Skeletal muscle cell (primary cell): ENCODE data around the gene ACTN1.

Experiments used
- DNase-seq: peaks from one replicate; pipeline ENCODE4 v3.0.0-alpha.2; 2010; ENCODE audit warnings: low read depth
- H3K4me3 ChIP-seq: 2 replicates; pipeline ENCODE4 v1.5.1; 2011; ENCODE audit warnings: low read depth, mild to moderate bottlenecking, control low read depth, low read length, moderate library complexity

The ACTN1 gene

GRCh38 chr14:68955851-68956179, 23.3 kb downstream of the ACTN1 start:
- H3K4me3 ChIP-seq: no peak overlapping the region
- no peak for DNase-seq

GRCh38 chr14:68955164-68955850, 23.8 kb downstream of the ACTN1 start:
- no peak for DNase-seq
- no peak overlapping the region for H3K4me3 ChIP-seq

GRCh38 chr14:68953196-68953555, 25.9 kb downstream of the ACTN1 start:
- no peak for DNase-seq
- no peak overlapping the region for H3K4me3 ChIP-seq

GRCh38 chr14:68952531-68953195, 26.4 kb downstream of the ACTN1 start:
- peak; percentile 57 for DNase-seq
- H3K4me3 ChIP-seq: no peak overlapping the region

GRCh38 chr14:68951800-68952530, 27.1 kb downstream of the ACTN1 start:
- no peak overlapping the region for H3K4me3 ChIP-seq
- no peak for DNase-seq

GRCh38 chr14:68951035-68951797, 27.9 kb downstream of the ACTN1 start:
- DNase-seq: peak; percentile 75
- no peak overlapping the region for H3K4me3 ChIP-seq

GRCh38 chr14:68950111-68950510, 29.0 kb downstream of the ACTN1 start:
- H3K4me3 ChIP-seq: no peak overlapping the region
- peak; percentile 62 for DNase-seq

GRCh38 chr14:68949601-68949965, 29.5 kb downstream of the ACTN1 start:
- H3K4me3 ChIP-seq: no peak overlapping the region
- DNase-seq: no peak

- H3K4me3 ChIP-seq: no peak overlapping the region
- no peak for DNase-seq
Measured at GRCh38 chr14:68948686-68949600, 30.2 kb downstream of the ACTN1 start.

GRCh38 chr14:68947802-68948201, 31.3 kb downstream of the ACTN1 start:
- H3K4me3 ChIP-seq: no peak overlapping the region

GRCh38 chr14:68946489-68946822, 32.6 kb downstream of the ACTN1 start:
- no peak overlapping the region for H3K4me3 ChIP-seq
- DNase-seq: no peak

More at GRCh38 chr14:68947802-68948201, 31.3 kb downstream of the ACTN1 start:
- DNase-seq: peak; percentile 78

- H3K4me3 ChIP-seq: no peak overlapping the region
- DNase-seq: no peak
Measured at GRCh38 chr14:68945585-68946488, 33.3 kb downstream of the ACTN1 start.

- no peak overlapping the region for H3K4me3 ChIP-seq
- no peak for DNase-seq
Measured at GRCh38 chr14:68945190-68945584, 33.9 kb downstream of the ACTN1 start.

GRCh38 chr14:68944162-68944561, 34.9 kb downstream of the ACTN1 start:
- no peak overlapping the region for H3K4me3 ChIP-seq

GRCh38 chr14:68943107-68943506, 36.0 kb downstream of the ACTN1 start:
- DNase-seq: no peak
- no peak overlapping the region for H3K4me3 ChIP-seq

More at GRCh38 chr14:68944162-68944561, 34.9 kb downstream of the ACTN1 start:
- DNase-seq: no peak

GRCh38 chr14:68942296-68943035, 36.6 kb downstream of the ACTN1 start:
- H3K4me3 ChIP-seq: no peak overlapping the region
- no peak for DNase-seq

- no peak overlapping the region for H3K4me3 ChIP-seq
- peak; percentile 72 for DNase-seq
Measured at GRCh38 chr14:68941820-68942219, 37.3 kb downstream of the ACTN1 start.
